Keratinocyte (primary cell): Measurements from ENCODE around the gene BTBD17. TPM values are rescaled to one million over a fixed set of nuclear protein-coding genes. Genes with fewer than 3 reads are reported as not detected.

Source experiments
- DNase-seq: peaks from one replicate; pipeline ENCODE4 v3.0.0-alpha.2; 2011; ENCODE audit warnings: low read depth, missing footprints, low spot score
- FAIRE-seq: peaks from 2 replicates; lab custom pipeline; 2011; peaks lifted over from hg19 to GRCh38; lab: Jason Lieb, UNC
- H2AFZ ChIP-seq: 2 replicates; pipeline ENCODE4 v1.6.0; 2012; ENCODE audit warnings: low read length, control low read depth, inconsistent platforms; ENCODE audit not compliant: control insufficient read depth
- H3K27ac ChIP-seq: 2 replicates; pipeline ENCODE4 v1.5.1; 2011; ENCODE audit warnings: low read length; ENCODE audit not compliant: control insufficient read depth, insufficient read depth
- H3K27me3 ChIP-seq: 3 replicates; pipeline ENCODE4 v1.6.0; 2011; ENCODE audit warnings: low read length; ENCODE audit not compliant: control insufficient read depth, insufficient read depth; ENCODE audit errors: extremely low read depth
- H3K36me3 ChIP-seq, 2 experiments: 2 replicates in 1 of 2; 3 replicates in 1 of 2; pipeline ENCODE4 v1.5.1; 2011; ENCODE audit warnings: low read length in 2 of 2, mild to moderate bottlenecking in 1 of 2; ENCODE audit not compliant: control insufficient read depth in 2 of 2, insufficient read depth in 2 of 2; ENCODE audit errors: extremely low read depth in 1 of 2
- H3K4me1 ChIP-seq: 3 replicates; pipeline ENCODE4 v1.5.1; 2011; ENCODE audit warnings: low read length; ENCODE audit not compliant: control insufficient read depth, insufficient read depth; ENCODE audit errors: extremely low read depth
- H3K4me2 ChIP-seq: 3 replicates; pipeline ENCODE4 v1.6.0; 2011; ENCODE audit warnings: low read depth, low read length; ENCODE audit not compliant: control insufficient read depth, insufficient read depth; ENCODE audit errors: extremely low read depth
- H3K4me3 ChIP-seq, 3 experiments: fragments of 200-600 bp in 1 of 3; sonication (generic) in 1 of 3; 2 replicates in 2 of 3; 3 replicates in 1 of 3; pipeline ENCODE4 v1.5.1; 2011 to 2016; ENCODE audit warnings: low read length in 3 of 3, mild to moderate bottlenecking in 3 of 3, control low read depth in 2 of 3, inconsistent platforms in 1 of 3, low read depth in 1 of 3, mixed read lengths in 1 of 3, mixed run types in 1 of 3, moderate library complexity in 1 of 3; ENCODE audit not compliant: control insufficient read depth in 2 of 3, insufficient read depth in 2 of 3; ENCODE audit errors: extremely low read depth in 1 of 3
- H3K79me2 ChIP-seq: 2 replicates; pipeline ENCODE4 v1.6.0; 2012; ENCODE audit warnings: low read length; ENCODE audit not compliant: control insufficient read depth, insufficient read depth
- H3K9ac ChIP-seq: 3 replicates; pipeline ENCODE4 v1.6.0; 2011; ENCODE audit warnings: low read length; ENCODE audit not compliant: control insufficient read depth, insufficient read depth; ENCODE audit errors: extremely low read depth
- H3K9me1 ChIP-seq: 3 replicates; pipeline ENCODE4 v1.6.0; 2011; ENCODE audit warnings: low read length; ENCODE audit not compliant: control insufficient read depth, insufficient read depth; ENCODE audit errors: extremely low read depth
- H3K9me3 ChIP-seq: 2 replicates; pipeline ENCODE4 v1.5.1; 2012; ENCODE audit warnings: low read depth, low read length; ENCODE audit not compliant: control insufficient read depth
- H4K20me1 ChIP-seq: 3 replicates; pipeline ENCODE4 v1.6.0; 2011; ENCODE audit warnings: low read length; ENCODE audit not compliant: control insufficient read depth, insufficient read depth; ENCODE audit errors: extremely low read depth
- CTCF ChIP-seq, 3 experiments: IDR thresholded peaks in 1 of 3; conservative IDR thresholded peaks in 1 of 3; optimal IDR thresholded peaks in 1 of 3; 2 replicates in 2 of 3; 3 replicates in 1 of 3; pipeline versions ENCODE3 to v1.5.1; 2011; ENCODE audit warnings: low read length in 3 of 3, mild to moderate bottlenecking in 3 of 3, moderate library complexity in 2 of 3, control low read depth in 1 of 3, inconsistent platforms in 1 of 3; ENCODE audit not compliant: insufficient read depth in 2 of 3; ENCODE audit errors: extremely low read depth in 1 of 3
- EZH2 ChIP-seq: IDR thresholded peaks from one replicate; pipeline ENCODE4 v1.6.1; 2012; ENCODE audit warnings: inconsistent platforms, mild to moderate bottlenecking, low read length, moderate library complexity
- dilution Hi-C: fragments of 300-500 bp; cut with MboI; formaldehyde crosslinking; loops from one replicate; pipeline ENCODE4 v1.7.0; 2020; ENCODE audit warnings: low sequenced_read_pairs; ENCODE audit not compliant: extremely low pct_ligation_motif_present
- polyA plus RNA-seq, 5 experiments: library from polyadenylated mRNA; depleted of rRNA in 3 of 5; stranded (reverse) in 3 of 5; stranded (forward) in 1 of 5; unstranded in 1 of 5; fragments of >200 nt; gene quantifications; 1 replicate in 1 of 5; 2 replicates in 3 of 5; 3 replicates in 1 of 5; pipeline versions ENCODE4 v1.2.1 to v1.2.3, GENCODE V29; 2011 to 2012; ENCODE audit warnings: missing spikeins in 2 of 5, low read depth in 1 of 5, low replicate concordance in 1 of 5

Gene BTBD17
- polyA plus RNA-seq, 1 donor (not counting 4 experiments of a cell fraction or from before 2014, with no cell fraction given), result not detected

- Histone ChIP-seq H3K9ac (no peak overlapping the region), H3K27ac (no peak overlapping the region), H4K20me1 (peaks cover 2% of the 10 kb centered on the region), H3K9me1 (no peaks in the 10 kb centered on the region), H3K27me3 (no peaks in the 10 kb centered on the region), H3K36me3 (no peaks in the 10 kb centered on the region), H3K4me3 (no peak overlapping the region), H3K4me2 (no peak overlapping the region), H3K79me2 (no peaks in the 10 kb centered on the region), H2AFZ (no peak overlapping the region), H3K4me1 (no peaks in the 10 kb centered on the region), H3K9me3 (no peaks in the 10 kb centered on the region)
- DNase-seq (no peak), FAIRE-seq (no peak)
- TF ChIP-seq CTCF (optimal IDR thresholded peaks at IDR 0.05 in 1 of 3, IDR thresholded peaks at IDR 0.05 in 1 of 3, conservative IDR thresholded peaks at IDR 0.05 in 1 of 3; ENCODE audit: extremely low read depth in 1 of 3, insufficient read depth in 2 of 3, low read length in 3 of 3) (no peak), EZH2 (no peak)
- dilution Hi-C loops, result no loop called here
Observed at GRCh38 chr17:74394977-74395376, 33.3 kb upstream of the BTBD17 start.

- no peak for FAIRE-seq
- no peak for TF ChIP-seq CTCF (optimal IDR thresholded peaks at IDR 0.05 in 1 of 3, IDR thresholded peaks at IDR 0.05 in 1 of 3, conservative IDR thresholded peaks at IDR 0.05 in 1 of 3; ENCODE audit: extremely low read depth in 1 of 3, insufficient read depth in 2 of 3, low read length in 3 of 3)
- no peak for TF ChIP-seq EZH2
- no peak for DNase-seq
- Histone ChIP-seq H3K4me3 (no peak overlapping the region), H3K36me3 (no peaks in the 10 kb centered on the region), H2AFZ (no peak overlapping the region), H4K20me1 (peaks cover 2% of the 10 kb centered on the region), H3K27me3 (peaks cover 3% of the 10 kb centered on the region), H3K9me1 (no peaks in the 10 kb centered on the region), H3K27ac (no peak overlapping the region), H3K79me2 (no peaks in the 10 kb centered on the region), H3K4me1 (no peaks in the 10 kb centered on the region), H3K4me2 (no peak overlapping the region), H3K9me3 (no peaks in the 10 kb centered on the region), H3K9ac (no peak overlapping the region)
- dilution Hi-C loops, result no loop called here
Observed at GRCh38 chr17:74394275-74394950, 32.7 kb upstream of the BTBD17 start.
